Measurements from ENCODE around the gene ATXN7. TPM values are rescaled to one million over a fixed set of nuclear protein-coding genes. Genes with fewer than 3 reads are reported as not detected.

The ATXN7 gene
- total and polyA plus RNA-seq, 10 of the 15 experiments (the other 5 are each of a cell fraction or from before 2014, with no cell fraction given): 0.83 to 24.6 (median 8.5) TPM

GRCh38 chr3:64023187-64023860, 159.7 kb downstream of the ATXN7 start, which contains the start of gene PSMD6:
PSMD6 (minus strand) TSS chr3:64023494; CDS start chr3:64023419, 75 bp downstream.
- intact Hi-C loops (cut with micrococcal nuclease; ENCODE audit: unreplicated experiment): no loop called here
- RAD21 ChIA-PET (ENCODE audit: unreplicated experiment): interaction anchor here (0.6 to 2.7 kb wide), 10 partner anchors 13 to 461 kb away, joined by 3 to 13 read pairs (median 3); partner anchors contain the start of gene SCAANT1
- DNase-seq (ENCODE audit: low read depth, low spot score) (peak; percentile 49), ATAC-seq (peak; percentile 95), FAIRE-seq (peak; percentile 71)
- no TSS peak for BruUV-seq (replicated peaks)
- Histone ChIP-seq H3K79me2 (ENCODE audit: control insufficient read depth, insufficient read depth, low read length) (peaks cover 29% of the 10 kb centered on the region), H3K4me3 (peak within 1 kb of the TSS; percentile 86), H3K9ac (ENCODE audit: control insufficient read depth, insufficient read depth, low read length) (peak within 1 kb of the TSS; percentile 95), H3K27ac (ENCODE audit: control insufficient read depth, insufficient read depth) (peak within 1 kb of the TSS; percentile 87), H3K4me1 (ENCODE audit: control insufficient read depth, insufficient read depth, low read length) (no peaks in the 10 kb centered on the region), H3K36me3 (ENCODE audit: control insufficient read depth in 2 of 2, insufficient read depth in 2 of 2, low read length in 1 of 2) (peaks cover 0 to 3% of the 10 kb centered on the region in 2 experiments; a peak in 1 of 4 replicates), H3K4me2 (ENCODE audit: control insufficient read depth, insufficient read depth) (peak within 1 kb of the TSS; percentile 97), H3K27me3 (replicated peaks in 1 of 2; ENCODE audit: control insufficient read depth in 2 of 2, insufficient read depth in 2 of 2, low read length in 1 of 2) (no peaks in the 10 kb centered on the region), H2AFZ (ENCODE audit: control insufficient read depth, low read depth, low read length) (peak within 1 kb of the TSS; percentile 82), H4K20me1 (ENCODE audit: control insufficient read depth, insufficient read depth) (no peaks in the 10 kb centered on the region), H3K9me3 (replicated peaks; ENCODE audit: control insufficient read depth, insufficient read depth, low read length) (no peaks in the 10 kb centered on the region)
- SMC1A ChIA-PET (ENCODE audit: uncharacterized antibody, unreplicated experiment): interaction anchor here (0.7 to 2.6 kb wide), 13 partner anchors 15 to 673 kb away, joined by 3 to 12 read pairs (median 4); partner anchors contain the start of gene PRICKLE2
- in situ Hi-C loops (cut with MboI): no loop called here
- WGBS (ENCODE audit: insufficient coverage, insufficient replicate concordance, low lambda C conversion rate, missing lambda C conversion rate): 4% methylated on average over 59 of the region's 59 CpGs
- POLR2A ChIA-PET: interaction anchor here (0.6 to 1.0 kb wide), 3 partner anchors 27 to 460 kb away, joined by 3 read pairs; no protein-coding TSS in a partner anchor
- CTCF ChIA-PET: interaction anchor here (0.6 to 6.0 kb wide), 37 partner anchors 10 to 469 kb away, joined by 3 to 66 read pairs (median 4); partner anchors contain the start of gene PRICKLE2
- TF ChIP-seq HDAC6 (IDR thresholded peaks at IDR 0.05; ENCODE audit: unreplicated experiment): no peak
- TF ChIP-seq ZBTB40 (IDR thresholded peaks at IDR 0.05; ENCODE audit: borderline replicate concordance): peak; percentile 93
- no peak for TF ChIP-seq SMAD1 (IDR thresholded peaks at IDR 0.05; ENCODE audit: low read depth, partially characterized antibody)
- no peak for TF ChIP-seq PRDM15 (CRISPR knock-in tag; IDR thresholded peaks at IDR 0.05)
- TF ChIP-seq EP300 (IDR thresholded peaks at IDR 0.05; ENCODE audit: borderline replicate concordance in 1 of 2, control insufficient read depth in 1 of 2, low read depth in 2 of 2, low read length in 2 of 2): 0 out of 4 replicates have a peak, but pooled peaks of 1 of the 2 experiments have one; percentile 18
- peak; percentile 93 for TF ChIP-seq ASH2L (IDR thresholded peaks at IDR 0.05; ENCODE audit: borderline replicate concordance, low read depth)
- TF ChIP-seq KAT2A (conservative IDR thresholded peaks at IDR 0.05; ENCODE audit: control insufficient read depth, low read depth, low read length): no peak
- no peak for TF ChIP-seq PAX8 (IDR thresholded peaks at IDR 0.05)
- peak; percentile 82; the same call in 1 of the 2 replicates for TF ChIP-seq ESRRA (IDR thresholded peaks at IDR 0.05; ENCODE audit: low read length)
- peak; percentile 37; the same call in 1 of the 2 replicates for TF ChIP-seq RFX5 (IDR thresholded peaks at IDR 0.05; ENCODE audit: low read depth, low read length)
- no peak for TF ChIP-seq TARDBP (IDR thresholded peaks at IDR 0.05; ENCODE audit: borderline replicate concordance)
- TF ChIP-seq CTCF (IDR thresholded peaks at IDR 0.05 in 2 of 3, conservative IDR thresholded peaks at IDR 0.05 in 1 of 3; ENCODE audit: control insufficient read depth in 2 of 3, extremely low read depth in 1 of 3, insufficient read depth in 1 of 3, low read depth in 3 of 3, low read length in 3 of 3): peak; percentile 99 to 100 (median 100); a peak in 5 of 6 replicates

All from GM12878 (cell line).